ENCODE results near the gene COPS8.

COPS8 gene

DNA sequence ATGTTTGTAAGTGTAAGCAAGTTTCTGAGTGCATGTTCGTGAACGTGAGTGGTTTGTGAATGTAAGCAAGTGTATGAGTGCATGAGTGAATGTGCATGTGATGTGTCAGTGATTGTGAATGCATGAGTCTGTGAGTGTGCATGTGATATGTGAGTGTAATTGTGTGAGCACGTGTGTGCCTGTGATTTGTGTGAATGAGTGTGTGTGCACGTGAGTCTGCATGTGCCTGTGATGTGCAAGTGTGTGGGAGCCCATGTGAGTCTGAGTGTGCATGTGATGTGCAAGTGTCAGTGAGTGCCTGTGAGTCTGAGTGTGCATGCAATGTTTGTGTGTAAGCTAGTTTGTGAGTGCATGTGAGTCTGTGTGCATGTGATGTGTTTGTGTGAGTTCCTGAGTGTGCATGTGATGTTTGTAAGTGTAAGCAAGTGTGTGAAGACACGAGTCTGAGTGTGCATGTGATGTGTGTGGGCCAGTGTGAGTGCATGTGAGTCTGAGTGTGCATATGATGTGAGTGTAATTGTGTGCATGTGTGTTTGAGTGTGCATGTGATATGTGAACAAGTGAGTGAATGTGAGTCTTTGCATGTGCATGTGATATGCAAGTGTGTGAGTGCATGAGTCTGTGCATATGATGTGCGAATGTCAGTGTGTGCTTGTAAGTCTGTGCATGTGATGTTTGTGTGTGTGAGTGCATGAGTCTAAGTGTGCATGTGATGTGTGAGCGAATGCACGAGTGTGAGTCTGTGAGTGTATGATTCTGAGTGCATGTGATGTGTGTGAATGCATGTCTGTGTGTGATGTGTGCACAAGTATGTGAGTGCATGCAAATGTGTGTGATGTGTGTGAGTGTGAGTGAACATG is 45.1 kb downstream of the COPS8 start:
- no peak for DNase-seq (ENCODE audit: low read depth in 2 of 2)

DNA sequence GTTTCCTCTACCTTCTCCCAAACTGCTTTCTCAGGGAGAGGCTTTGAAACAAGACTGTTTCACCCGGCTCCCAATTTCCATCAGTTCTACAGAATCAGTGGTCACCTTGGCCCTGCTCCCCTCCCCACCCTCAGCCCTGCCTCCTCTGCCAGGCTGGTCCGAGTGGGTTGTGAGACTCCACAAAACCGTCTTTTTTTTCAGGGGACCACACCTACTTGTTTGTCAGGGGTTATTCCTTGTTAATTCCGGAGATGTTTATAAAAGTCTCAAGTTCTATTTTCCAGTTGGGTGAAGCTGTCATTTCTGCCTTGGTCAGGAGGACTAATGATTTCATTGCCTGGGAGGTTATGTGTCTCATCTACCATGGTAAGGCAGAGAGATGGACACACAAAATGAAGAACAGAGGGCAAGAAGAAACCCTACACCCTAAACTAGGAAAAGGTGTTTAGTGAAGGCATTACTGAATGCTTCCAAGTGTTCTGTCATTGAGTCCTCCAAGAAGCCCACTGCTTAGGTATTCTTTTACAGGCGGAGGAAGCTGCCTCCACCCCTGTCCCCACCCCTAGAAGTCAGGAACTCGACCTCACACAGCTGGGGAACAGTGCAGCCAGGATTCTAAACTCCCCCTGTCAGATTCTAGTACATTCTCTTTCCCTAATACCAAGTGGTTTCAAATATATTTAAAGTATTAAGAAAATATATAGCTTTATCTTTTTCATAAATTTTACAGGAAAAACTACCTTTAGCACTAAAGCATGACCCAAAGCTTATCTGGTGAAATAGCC is 46.3 kb downstream of the COPS8 start:
- DNase-seq (ENCODE audit: low read depth in 2 of 2) = no peak

DNA sequence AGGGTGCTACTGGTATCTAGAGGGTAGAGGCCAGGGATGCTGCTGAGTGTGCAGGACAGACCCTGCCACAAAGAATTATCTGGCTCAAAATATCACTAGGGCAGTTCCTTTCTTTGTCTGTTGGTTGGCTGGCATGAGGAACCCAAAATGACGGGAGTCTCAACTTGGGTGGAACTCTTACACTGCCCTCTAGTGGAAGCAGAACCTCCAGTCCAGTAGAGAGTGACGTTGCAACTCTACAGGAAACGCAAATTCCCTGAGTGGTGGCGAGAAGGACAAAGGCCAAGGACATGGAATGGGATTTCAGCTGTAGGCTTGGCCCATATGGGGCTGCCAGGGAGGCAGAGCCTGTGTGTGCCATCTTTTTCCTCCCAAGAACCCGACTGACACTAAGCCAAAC is 47.1 kb downstream of the COPS8 start:
- no peak for DNase-seq (ENCODE audit: low read depth in 2 of 2)

DNA sequence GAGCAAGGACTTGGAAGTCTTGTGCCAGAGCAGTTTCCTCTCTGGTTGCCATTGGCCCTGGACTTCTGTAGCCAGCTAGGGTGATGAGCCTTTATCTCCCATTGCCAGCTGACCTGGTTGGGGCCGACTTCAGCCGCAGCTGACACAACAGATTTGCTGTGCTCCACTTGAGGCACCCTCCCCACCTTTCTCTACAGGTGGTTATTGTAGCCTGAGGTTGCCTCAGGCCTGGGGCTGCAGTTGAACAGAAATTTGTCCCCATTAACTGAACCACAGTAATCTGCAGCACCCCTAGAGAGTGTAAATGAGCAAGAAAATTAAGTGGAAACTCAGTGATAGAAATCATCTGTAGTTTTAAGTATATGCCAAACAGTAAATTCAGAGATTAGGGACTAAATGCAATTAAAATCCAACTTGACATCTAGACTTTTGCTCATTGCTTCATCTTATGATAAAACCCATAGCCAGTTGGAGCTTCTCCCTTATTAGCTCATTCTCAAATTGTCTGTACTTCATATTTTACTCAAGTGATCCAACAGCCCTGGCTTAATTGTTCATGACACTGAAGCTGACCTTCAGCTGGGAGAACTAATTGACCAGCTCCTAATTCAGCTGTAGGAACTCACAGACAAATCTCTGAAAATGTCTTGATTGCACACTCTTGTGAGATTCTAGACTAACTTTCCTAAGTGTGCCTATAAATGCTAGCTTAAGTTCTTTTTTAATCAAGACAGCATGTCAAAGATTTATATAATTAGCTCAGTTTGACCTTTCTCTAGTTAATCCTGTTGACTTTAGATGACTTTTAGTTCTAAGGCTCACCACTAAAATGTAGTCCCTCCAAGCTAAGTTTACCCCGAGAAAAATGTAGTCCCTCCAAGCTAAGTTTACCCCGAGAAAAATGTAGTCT is 48.9 kb downstream of the COPS8 start:
- DNase-seq (ENCODE audit: low read depth in 2 of 2) = no peak

DNA sequence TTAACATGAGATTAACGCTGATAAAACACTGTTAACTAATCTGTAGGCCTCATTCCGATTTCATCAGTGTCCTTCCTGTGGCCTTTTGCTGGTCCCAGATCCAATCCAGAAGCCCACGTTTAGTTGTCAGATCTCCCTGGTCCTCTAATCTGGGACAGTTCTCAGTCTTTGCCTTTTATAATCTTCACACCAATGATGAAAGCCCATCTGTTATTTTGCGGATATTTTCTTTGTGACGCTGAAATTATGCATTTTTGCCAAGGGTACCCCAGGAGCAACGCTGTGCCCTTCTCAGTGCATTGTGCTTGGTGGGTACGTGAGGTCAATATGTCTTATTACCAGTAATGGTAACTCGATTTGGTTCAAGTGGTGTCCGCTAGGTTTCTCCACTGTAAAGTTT is 51.1 kb downstream of the COPS8 start:
- DNase-seq (ENCODE audit: low read depth in 2 of 2) = no peak

DNA sequence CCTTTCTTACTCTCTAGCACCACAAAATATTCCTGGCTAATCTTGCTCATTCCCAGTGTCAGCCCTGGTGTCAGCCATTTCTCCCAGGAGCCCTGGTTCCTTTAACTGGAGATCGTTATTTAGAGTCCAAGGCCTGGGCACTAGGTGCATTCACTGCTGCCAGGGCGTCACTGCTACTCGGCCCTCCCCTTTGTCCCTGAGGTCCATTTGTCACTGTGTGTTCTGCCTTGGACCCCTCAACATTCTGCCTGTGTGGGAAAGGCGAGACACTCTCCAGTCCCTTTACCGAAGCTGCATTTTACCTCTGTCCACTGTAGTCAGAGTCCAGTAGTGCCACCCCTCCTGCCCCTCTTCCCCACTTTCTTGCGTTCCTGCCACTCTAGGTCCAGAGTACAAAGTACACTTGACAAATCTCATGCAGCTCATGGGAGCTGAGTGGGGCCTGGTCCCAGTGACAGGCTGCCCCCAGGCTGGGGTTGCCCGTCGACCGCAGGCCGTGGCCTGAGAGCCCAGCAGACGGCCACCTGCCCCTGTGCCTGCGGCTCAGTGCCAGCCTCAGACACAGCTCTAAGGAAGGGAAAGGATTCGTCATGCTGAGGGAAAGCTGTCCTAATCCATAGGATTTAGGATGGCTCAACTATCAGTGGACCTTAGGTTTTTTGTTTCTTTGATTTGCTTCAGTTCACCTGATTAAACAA is 52.1 kb downstream of the COPS8 start:
- no peak for DNase-seq (ENCODE audit: low read depth in 2 of 2)

DNA sequence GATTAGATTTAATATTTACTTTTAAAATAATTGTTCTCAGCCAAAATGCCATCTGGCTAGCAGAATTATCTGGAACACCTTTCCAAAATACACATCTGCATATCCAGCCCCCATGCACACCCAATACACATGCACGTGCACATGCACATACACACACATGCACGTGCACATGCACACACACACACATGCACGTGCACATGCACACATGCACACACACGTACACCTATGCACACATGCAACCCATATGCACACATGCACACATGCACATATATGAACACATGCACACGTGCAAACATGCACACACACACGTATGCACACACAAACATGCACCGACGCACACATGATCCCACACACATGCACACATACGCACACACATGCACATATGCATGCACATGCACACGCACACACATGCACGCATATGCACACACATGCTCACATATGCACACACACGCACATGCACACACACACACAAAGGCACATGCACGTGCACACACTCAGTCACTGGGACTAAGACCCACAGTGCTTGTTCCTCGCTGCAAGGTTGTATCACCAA is 53.5 kb downstream of the COPS8 start:
- DNase-seq (ENCODE audit: low read depth in 2 of 2) = no peak

DNA sequence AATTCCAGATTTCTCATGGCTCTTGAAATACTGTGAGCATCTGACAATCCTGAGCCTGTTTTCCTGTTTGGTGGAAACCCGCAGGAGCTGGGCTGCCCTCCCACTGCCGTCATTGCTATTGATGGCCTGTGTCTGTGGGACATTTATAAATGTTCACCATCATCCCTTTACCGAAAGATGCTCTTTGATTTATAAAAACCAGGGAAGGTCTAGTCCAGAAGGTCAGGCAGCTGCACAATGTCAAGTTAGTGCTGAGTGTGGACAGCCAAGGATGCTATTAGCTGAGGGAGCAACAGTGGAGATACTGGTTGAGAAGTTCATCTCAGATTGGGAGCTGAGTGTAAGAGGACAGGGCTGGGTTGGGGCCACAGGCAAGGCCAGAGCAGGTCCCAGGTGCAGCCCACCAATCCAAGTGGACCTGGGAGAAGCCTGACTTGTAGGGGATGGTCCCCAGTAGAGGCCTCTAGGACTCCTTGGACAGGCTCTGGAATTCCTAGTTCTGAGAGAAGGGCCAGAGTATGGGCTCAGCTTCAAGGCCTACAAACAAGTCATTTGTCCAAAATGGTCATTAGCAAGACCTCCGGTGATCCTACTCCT is 55.1 kb downstream of the COPS8 start:
- DNase-seq (ENCODE audit: low read depth in 2 of 2) = no peak

DNA sequence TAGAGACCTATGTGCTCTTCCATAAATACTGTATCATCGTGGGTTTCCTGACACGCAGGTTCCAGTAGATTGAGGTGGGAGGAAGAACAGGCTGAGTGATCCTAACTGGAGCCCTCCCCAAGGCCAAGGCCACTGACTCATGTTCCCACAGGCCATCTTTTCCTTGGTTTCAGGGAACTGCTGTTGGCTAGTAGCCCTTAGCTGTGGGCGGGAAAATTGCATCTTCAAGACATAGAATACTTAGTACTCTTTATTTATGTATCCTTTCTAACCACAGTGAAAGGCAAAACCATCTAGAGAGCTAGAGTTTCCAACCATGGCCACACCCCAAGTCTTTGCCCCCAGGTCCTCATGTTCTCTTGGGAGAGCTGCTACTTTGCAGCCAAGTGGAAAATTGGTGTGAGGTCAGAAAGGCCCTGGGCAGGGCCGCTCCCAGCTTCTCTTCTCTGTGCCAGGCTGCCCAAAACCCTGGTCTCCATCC is 55.9 kb downstream of the COPS8 start:
- no peak for DNase-seq (ENCODE audit: low read depth in 2 of 2)

DNA sequence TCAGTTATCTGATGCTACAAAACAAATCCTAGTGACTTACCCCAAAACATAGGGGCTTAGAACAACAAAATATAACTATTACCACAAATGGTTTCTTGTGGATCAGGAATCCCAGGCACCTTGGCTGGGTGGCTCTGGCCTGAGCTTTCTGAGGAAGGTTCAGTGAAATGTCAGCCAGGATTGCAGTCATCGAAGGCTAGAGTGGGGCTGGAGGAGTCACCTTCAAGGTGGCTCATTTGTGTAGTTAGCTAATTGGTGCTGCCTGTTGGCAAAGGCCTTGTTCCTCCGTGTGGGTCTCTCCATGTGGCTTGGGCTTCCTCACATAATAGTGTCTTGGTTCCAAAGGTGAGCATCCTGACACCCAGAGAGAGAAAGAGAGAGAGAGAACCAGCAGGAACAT is 57.4 kb downstream of the COPS8 start:
- DNase-seq (ENCODE audit: low read depth in 2 of 2) = no peak

DNA sequence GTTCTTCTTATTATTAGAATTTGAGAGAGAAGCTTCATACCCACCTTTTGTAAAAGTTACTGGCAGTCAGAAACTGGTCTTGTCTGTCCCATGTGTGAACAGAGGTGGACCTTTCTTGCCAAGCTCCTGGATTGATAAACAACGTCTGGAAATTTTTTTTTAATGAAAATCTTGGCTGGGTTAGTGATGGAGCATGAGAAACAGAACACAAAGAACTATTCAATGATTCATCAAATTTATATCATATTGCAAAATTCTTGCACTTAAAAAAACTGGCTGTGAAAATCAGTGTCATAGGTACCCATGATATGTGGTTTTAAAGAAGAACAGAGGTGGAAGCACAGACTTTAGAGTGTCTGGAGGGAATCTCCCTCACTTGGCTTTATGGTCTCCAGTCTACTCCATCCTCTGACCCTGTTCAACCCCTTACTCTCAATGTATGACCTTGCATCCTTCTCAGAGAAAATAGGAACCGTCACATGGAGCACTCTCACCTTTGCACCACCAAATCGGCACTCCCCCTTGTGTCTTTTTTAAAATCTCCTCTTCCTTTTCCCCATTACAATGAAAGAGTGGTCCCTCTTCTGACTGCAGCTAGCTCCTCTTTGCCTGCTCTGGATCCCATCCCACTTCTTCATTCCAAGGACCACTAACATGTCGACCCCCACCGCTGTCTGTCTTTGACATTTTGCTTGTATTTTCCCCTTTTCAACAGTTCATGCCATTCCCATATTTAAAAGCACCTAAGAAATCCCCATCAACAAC is 58.2 kb downstream of the COPS8 start:
- DNase-seq (ENCODE audit: low read depth in 2 of 2) = no peak

DNA sequence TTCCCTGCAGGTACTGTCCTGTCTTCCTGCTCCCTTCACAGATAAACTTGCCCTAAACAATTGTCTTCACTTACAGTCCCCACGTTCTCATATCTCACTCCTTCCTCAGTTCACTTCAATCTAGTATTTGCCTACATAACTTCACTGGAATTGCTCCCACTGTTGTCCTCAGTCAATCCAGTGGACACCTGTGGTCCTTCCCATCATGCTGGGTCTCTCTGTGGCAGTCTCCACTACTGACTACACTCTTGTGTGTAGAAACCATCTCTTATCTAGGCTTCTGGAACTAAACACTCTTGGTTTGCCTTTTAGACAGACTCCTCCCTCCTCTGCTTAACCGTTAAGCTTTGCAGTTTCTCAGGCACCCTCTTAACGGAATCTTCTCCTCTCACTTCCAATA is 58.8 kb downstream of the COPS8 start:
- no peak for DNase-seq (ENCODE audit: low read depth in 2 of 2)

DNA sequence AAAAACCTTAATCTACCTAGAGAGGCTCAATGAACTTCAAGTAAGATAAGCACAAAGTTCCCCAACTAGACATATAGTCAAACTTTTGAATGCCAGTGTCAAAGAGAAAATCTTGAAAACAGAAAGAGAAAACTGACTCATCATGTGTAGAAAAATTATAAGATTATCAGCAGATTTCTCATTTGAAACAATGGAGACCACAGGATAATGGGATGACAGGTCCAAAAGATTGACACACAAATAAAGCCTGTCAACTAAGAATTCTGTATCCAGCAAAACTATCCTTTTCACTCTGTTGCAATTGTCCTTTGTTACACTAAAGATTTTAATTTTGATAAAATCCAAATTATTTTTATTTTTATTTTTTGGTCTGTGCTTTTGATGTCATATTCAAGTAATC is 61.6 kb downstream of the COPS8 start:
- no peak for DNase-seq (ENCODE audit: low read depth in 2 of 2)

DNA sequence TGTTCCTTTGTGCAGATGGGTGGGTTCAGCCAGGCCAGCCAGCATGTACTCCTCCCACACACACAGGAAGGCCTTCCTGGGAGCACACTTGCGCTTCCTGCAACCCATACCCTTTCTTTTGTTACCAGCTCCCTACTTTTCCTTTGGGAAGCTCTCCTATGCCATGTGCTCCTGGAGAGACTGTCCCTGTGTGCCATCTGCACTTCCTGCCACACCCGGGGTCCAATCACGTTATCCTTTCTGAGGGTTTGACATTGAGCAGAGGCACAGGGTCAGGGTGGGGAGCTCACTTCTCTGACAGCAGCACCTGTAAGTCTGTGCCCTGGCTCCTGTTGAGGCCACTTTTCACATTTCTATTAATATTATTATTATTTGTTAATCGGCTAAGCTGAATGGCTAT is 62.9 kb downstream of the COPS8 start:
- no peak for DNase-seq (ENCODE audit: low read depth in 2 of 2)

DNA sequence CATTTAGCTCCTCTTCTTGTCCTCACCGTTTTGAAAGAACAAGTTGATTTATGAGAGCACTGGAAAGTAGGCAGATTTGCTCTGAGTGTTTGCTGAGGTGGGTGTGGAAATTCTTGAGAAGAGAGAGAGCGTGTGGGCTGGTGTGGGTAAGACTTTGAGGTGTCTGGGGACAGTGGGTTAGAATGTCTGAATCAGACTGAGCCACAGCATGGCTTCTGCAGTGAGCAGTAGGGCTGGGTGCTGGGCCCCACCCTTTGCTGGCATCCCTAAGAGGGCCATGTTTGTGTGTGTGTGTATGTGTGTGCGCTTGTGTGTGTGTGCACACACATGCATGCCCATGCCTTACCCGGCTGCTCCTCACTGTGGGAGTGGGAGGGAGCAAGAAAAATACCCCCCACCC is 63.7 kb downstream of the COPS8 start:
- DNase-seq (ENCODE audit: low read depth in 2 of 2) = peak; percentile 42 to 55

Measured in stimulated activated CD8-positive, alpha-beta memory T cell treated with anti-CD3 and anti-CD28 coated beads, Interleukin-15, amount 100 ng/mL, for 48 hours (primary cell).